H1 (cell line): ENCODE measurements around the gene MAIP1. TPM values are rescaled to one million over a fixed set of nuclear protein-coding genes. Genes with fewer than 3 reads are reported as not detected.

Experiments used
- POLR2AphosphoS5 ChIP-seq: IDR thresholded peaks from 2 replicates; pipeline ENCODE4 v1.6.1; 2011; ENCODE audit warnings: low read depth, low read length
- ZNF274 ChIP-seq: IDR thresholded peaks from 2 replicates; pipeline ENCODE4 v1.7.0; 2012; ENCODE audit warnings: low read length, borderline replicate concordance; ENCODE audit errors: extremely low read depth
- polyA plus RNA-seq, 7 experiments: library from polyadenylated mRNA; depleted of rRNA in 3 of 7; stranded (reverse) in 5 of 7; unstranded in 2 of 7; fragments of >200 nt in 5 of 7; fragments of 200-250 nt in 2 of 7; gene quantifications; 1 replicate in 5 of 7; 2 replicates in 1 of 7; 4 replicates in 1 of 7; pipeline versions ENCODE4 v1.2.1 to v1.2.3, GENCODE V29; 2011 to 2013; ENCODE audit warnings: missing spikeins in 2 of 7, mixed read lengths in 2 of 7
- total RNA-seq: library from RNA; stranded (reverse); fragmentation: NEBNext Ultra II Directional; extraction: Animal tissue kit (Norgen Biotek cat#: 25700); gene quantifications from 2 replicates; pipeline ENCODE4 v1.2.1, GENCODE V29; 2021

The MAIP1 gene
- total and polyA plus RNA-seq, 2 of the 8 experiments (the other 6 are each of a cell fraction or from before 2014, with no cell fraction given): 23.2 to 28.5 TPM

DNA sequence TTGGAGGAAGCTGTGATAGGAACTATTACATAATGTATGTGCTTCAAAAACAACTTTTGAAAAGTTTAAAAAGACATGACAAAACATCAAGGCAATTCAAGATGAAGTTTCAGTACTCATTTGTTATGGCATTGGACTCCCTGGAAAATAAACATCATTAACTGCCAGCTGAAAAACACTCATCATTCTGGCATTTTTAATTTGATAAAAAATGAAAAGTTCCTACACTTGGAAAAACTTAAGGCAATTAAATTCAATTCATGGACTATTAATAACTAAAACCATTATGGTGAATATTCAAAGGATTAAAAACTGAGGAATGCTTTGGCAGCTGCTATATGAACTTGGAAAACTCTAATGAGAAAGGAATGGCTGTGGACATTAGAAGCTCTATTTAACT is 8.5 kb upstream of the MAIP1 start (continued):
- TF ChIP-seq ZNF274: no peak
- no peak for TF ChIP-seq POLR2AphosphoS5
